Measurements from ENCODE around the gene AFF2.

GRCh38 chrX:148691456-148691855 is 191.0 kb downstream of the AFF2 start:
- TF ChIP-seq, protein P1, sequence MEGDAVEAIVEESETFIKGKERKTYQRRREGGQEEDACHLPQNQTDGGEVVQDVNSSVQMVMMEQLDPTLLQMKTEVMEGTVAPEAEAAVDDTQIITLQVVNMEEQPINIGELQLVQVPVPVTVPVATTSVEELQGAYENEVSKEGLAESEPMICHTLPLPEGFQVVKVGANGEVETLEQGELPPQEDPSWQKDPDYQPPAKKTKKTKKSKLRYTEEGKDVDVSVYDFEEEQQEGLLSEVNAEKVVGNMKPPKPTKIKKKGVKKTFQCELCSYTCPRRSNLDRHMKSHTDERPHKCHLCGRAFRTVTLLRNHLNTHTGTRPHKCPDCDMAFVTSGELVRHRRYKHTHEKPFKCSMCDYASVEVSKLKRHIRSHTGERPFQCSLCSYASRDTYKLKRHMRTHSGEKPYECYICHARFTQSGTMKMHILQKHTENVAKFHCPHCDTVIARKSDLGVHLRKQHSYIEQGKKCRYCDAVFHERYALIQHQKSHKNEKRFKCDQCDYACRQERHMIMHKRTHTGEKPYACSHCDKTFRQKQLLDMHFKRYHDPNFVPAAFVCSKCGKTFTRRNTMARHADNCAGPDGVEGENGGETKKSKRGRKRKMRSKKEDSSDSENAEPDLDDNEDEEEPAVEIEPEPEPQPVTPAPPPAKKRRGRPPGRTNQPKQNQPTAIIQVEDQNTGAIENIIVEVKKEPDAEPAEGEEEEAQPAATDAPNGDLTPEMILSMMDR (IDR thresholded peaks at IDR 0.05), result no peak
- TF ChIP-seq POLR2AphosphoS5 (IDR thresholded peaks at IDR 0.05), result no peak
- TF ChIP-seq POLR2A (IDR thresholded peaks at IDR 0.05), result no peak
